ENCODE data around the gene SPC24.

DNA sequence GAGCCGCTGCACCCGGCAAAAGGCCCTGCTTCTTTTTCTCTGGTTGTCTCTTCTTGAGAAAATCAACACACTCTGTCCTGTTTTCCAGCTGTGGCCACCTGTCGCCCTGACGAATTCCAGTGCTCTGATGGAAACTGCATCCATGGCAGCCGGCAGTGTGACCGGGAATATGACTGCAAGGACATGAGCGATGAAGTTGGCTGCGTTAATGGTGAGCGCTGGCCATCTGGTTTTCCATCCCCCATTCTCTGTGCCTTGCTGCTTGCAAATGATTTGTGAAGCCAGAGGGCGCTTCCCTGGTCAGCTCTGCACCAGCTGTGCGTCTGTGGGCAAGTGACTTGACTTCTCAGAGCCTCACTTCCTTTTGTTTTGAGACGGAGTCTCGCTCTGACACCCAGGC, 49.1 kb downstream of the SPC24 start:
- TF ChIP-seq, protein P1, sequence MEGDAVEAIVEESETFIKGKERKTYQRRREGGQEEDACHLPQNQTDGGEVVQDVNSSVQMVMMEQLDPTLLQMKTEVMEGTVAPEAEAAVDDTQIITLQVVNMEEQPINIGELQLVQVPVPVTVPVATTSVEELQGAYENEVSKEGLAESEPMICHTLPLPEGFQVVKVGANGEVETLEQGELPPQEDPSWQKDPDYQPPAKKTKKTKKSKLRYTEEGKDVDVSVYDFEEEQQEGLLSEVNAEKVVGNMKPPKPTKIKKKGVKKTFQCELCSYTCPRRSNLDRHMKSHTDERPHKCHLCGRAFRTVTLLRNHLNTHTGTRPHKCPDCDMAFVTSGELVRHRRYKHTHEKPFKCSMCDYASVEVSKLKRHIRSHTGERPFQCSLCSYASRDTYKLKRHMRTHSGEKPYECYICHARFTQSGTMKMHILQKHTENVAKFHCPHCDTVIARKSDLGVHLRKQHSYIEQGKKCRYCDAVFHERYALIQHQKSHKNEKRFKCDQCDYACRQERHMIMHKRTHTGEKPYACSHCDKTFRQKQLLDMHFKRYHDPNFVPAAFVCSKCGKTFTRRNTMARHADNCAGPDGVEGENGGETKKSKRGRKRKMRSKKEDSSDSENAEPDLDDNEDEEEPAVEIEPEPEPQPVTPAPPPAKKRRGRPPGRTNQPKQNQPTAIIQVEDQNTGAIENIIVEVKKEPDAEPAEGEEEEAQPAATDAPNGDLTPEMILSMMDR (IDR thresholded peaks at IDR 0.05; ENCODE audit: low read depth, low read length, poor library complexity, severe bottlenecking) = no peak
- TF ChIP-seq EZH2phosphoT487 (IDR thresholded peaks at IDR 0.05; ENCODE audit: borderline replicate concordance, low read length) = no peak
